ENCODE data around the gene B3GNT2.

The B3GNT2 gene

DNA sequence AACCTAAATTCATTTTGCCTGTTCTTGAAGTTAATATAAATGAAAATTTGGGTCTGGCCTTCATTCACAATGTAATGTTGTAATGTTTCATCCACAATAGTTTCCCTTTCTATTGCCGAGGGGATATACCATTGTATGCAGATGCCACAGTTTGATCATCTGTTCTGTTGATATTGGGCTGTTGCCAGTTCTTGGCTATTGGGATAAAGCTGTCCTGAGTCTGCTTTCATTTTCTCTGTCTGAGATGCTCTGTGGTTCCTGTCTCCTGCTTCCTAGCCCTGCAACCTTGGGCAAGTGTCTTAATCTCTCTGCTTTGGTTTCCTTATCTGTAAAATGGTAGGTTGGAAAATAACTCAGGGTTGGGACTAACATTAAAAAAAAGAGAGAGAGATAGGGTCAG lies 25.2 kb downstream of the B3GNT2 start:
- Histone ChIP-seq H2AFZ (ENCODE audit: low read length) (no peak overlapping the region), H3F3A (ENCODE audit: insufficient read depth, low read length) (no peaks in the 10 kb centered on the region), H3K36me3 (replicated peaks; ENCODE audit: insufficient read depth, low read length) (peaks cover 8% of the 10 kb centered on the region), H3K27me3 (replicated peaks; ENCODE audit: insufficient read depth, low read length) (no peaks in the 10 kb centered on the region), H3K4me3 (ENCODE audit: low read length) (no peak overlapping the region), H3K9me2 (replicated peaks; ENCODE audit: insufficient read depth, low read length) (no peaks in the 10 kb centered on the region), H3K79me2 (ENCODE audit: low read length) (peaks cover 82% of the 10 kb centered on the region), H3K9me3 (replicated peaks; ENCODE audit: insufficient read depth, low read length) (no peaks in the 10 kb centered on the region), H3K9ac (ENCODE audit: low read length) (no peak overlapping the region), H3K4me1 (ENCODE audit: low read length) (no peaks in the 10 kb centered on the region), H3K27ac (ENCODE audit: low read length) (no peak overlapping the region), H4K20me1 (ENCODE audit: insufficient read depth, low read length) (no peaks in the 10 kb centered on the region), H3K4me2 (ENCODE audit: low read depth, low read length) (no peak overlapping the region)
- TF ChIP-seq, protein P1, sequence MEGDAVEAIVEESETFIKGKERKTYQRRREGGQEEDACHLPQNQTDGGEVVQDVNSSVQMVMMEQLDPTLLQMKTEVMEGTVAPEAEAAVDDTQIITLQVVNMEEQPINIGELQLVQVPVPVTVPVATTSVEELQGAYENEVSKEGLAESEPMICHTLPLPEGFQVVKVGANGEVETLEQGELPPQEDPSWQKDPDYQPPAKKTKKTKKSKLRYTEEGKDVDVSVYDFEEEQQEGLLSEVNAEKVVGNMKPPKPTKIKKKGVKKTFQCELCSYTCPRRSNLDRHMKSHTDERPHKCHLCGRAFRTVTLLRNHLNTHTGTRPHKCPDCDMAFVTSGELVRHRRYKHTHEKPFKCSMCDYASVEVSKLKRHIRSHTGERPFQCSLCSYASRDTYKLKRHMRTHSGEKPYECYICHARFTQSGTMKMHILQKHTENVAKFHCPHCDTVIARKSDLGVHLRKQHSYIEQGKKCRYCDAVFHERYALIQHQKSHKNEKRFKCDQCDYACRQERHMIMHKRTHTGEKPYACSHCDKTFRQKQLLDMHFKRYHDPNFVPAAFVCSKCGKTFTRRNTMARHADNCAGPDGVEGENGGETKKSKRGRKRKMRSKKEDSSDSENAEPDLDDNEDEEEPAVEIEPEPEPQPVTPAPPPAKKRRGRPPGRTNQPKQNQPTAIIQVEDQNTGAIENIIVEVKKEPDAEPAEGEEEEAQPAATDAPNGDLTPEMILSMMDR (IDR thresholded peaks at IDR 0.05; ENCODE audit: low read length), result no peak
- TF ChIP-seq EZH2phosphoT487 (IDR thresholded peaks at IDR 0.05; ENCODE audit: low read length) (no peak), EZH2 (optimal IDR thresholded peaks at IDR 0.05; ENCODE audit: low read depth, low read length) (no peak)
- DNase-seq, result no peak

- H3K9me2 ChIP-seq (replicated peaks; ENCODE audit: insufficient read depth, low read length), result no peaks in the 10 kb centered on the region
- H3K27me3 ChIP-seq (replicated peaks; ENCODE audit: insufficient read depth, low read length), result no peaks in the 10 kb centered on the region
- DNase-seq, result no peak
- no peak overlapping the region for H3K9ac ChIP-seq (ENCODE audit: low read length)
- peaks cover 72% of the 10 kb centered on the region for H3K79me2 ChIP-seq (ENCODE audit: low read length)
- no peaks in the 10 kb centered on the region for H3K9me3 ChIP-seq (replicated peaks; ENCODE audit: insufficient read depth, low read length)
- no peaks in the 10 kb centered on the region for H3K4me1 ChIP-seq (ENCODE audit: low read length)
- peaks cover 8% of the 10 kb centered on the region for H3K36me3 ChIP-seq (replicated peaks; ENCODE audit: insufficient read depth, low read length)
- no peak overlapping the region for H3K4me2 ChIP-seq (ENCODE audit: low read depth, low read length)
- TF ChIP-seq, protein P1 (IDR thresholded peaks at IDR 0.05; ENCODE audit: low read length), result no peak
- no peak for TF ChIP-seq EZH2phosphoT487 (IDR thresholded peaks at IDR 0.05; ENCODE audit: low read length)
- no peak for TF ChIP-seq EZH2 (optimal IDR thresholded peaks at IDR 0.05; ENCODE audit: low read depth, low read length)
- H3F3A ChIP-seq (ENCODE audit: insufficient read depth, low read length), result no peaks in the 10 kb centered on the region
- no peak overlapping the region for H2AFZ ChIP-seq (ENCODE audit: low read length)
- no peak overlapping the region for H3K27ac ChIP-seq (ENCODE audit: low read length)
- H3K4me3 ChIP-seq (ENCODE audit: low read length), result no peak overlapping the region
- H4K20me1 ChIP-seq (ENCODE audit: insufficient read depth, low read length), result no peaks in the 10 kb centered on the region
Measured at GRCh38 chr2:62222171-62222570, 26.3 kb downstream of the B3GNT2 start.

GRCh38 chr2:62222674-62223073 lies 26.8 kb downstream of the B3GNT2 start:
- Histone ChIP-seq H3K4me2 (ENCODE audit: low read depth, low read length) (no peak overlapping the region), H4K20me1 (ENCODE audit: insufficient read depth, low read length) (no peaks in the 10 kb centered on the region), H2AFZ (ENCODE audit: low read length) (no peak overlapping the region), H3K9me3 (replicated peaks; ENCODE audit: insufficient read depth, low read length) (no peaks in the 10 kb centered on the region), H3F3A (ENCODE audit: insufficient read depth, low read length) (no peaks in the 10 kb centered on the region), H3K36me3 (replicated peaks; ENCODE audit: insufficient read depth, low read length) (peaks cover 8% of the 10 kb centered on the region), H3K9ac (ENCODE audit: low read length) (no peak overlapping the region), H3K27ac (ENCODE audit: low read length) (no peak overlapping the region), H3K4me3 (ENCODE audit: low read length) (no peak overlapping the region), H3K79me2 (ENCODE audit: low read length) (peaks cover 66% of the 10 kb centered on the region), H3K9me2 (replicated peaks; ENCODE audit: insufficient read depth, low read length) (no peaks in the 10 kb centered on the region), H3K4me1 (ENCODE audit: low read length) (no peaks in the 10 kb centered on the region), H3K27me3 (replicated peaks; ENCODE audit: insufficient read depth, low read length) (no peaks in the 10 kb centered on the region)
- TF ChIP-seq, protein P1 (IDR thresholded peaks at IDR 0.05; ENCODE audit: low read length), result no peak
- TF ChIP-seq EZH2phosphoT487 (IDR thresholded peaks at IDR 0.05; ENCODE audit: low read length) (no peak), EZH2 (optimal IDR thresholded peaks at IDR 0.05; ENCODE audit: low read depth, low read length) (no peak)
- DNase-seq, result no peak

All from MM.1S (cell line).